ENCODE data around the gene KIF1B.

- TF ChIP-seq CTCF (IDR thresholded peaks at IDR 0.05) (no peak), REST (IDR thresholded peaks at IDR 0.05; ENCODE audit: insufficient read depth in 1 of 2, low read depth in 2 of 2, low read length in 1 of 2) (no peak), POLR2AphosphoS5 (IDR thresholded peaks at IDR 0.05; ENCODE audit: low read depth, low read length) (no peak), TCF7L2 (IDR thresholded peaks at IDR 0.05; ENCODE audit: low read depth, low read length) (no peak), SIN3A (IDR thresholded peaks at IDR 0.05; ENCODE audit: borderline replicate concordance, insufficient read depth, low read depth, low read length) (no peak)
Observed at GRCh38 chr1:10181154-10181553, 29.2 kb upstream of the KIF1B start.

Measured in Panc1 (cell line).